H1 (cell line): Measurements from ENCODE around the gene SIX5. TPM values are rescaled to one million over a fixed set of nuclear protein-coding genes. Genes with fewer than 3 reads are reported as not detected.

Source experiments
- BRCA1 ChIP-seq: IDR thresholded peaks from 2 replicates; pipeline ENCODE4 v1.6.1; 2012; ENCODE audit warnings: low read depth, low read length, improper control_type of control experiment
- GABPA ChIP-seq: IDR thresholded peaks from 2 replicates; pipeline ENCODE4 v1.6.1; 2011; ENCODE audit warnings: mild to moderate bottlenecking, low read length, moderate library complexity, borderline replicate concordance; ENCODE audit not compliant: insufficient read depth
- JUN ChIP-seq: IDR thresholded peaks from 2 replicates; pipeline ENCODE4 v1.6.1; 2011; ENCODE audit warnings: low read depth, mild to moderate bottlenecking, improper control_type of control experiment, low read length
- KDM4A ChIP-seq: IDR thresholded peaks from one replicate; pipeline ENCODE4 v1.7.1; 2012; ENCODE audit warnings: low read depth, mild to moderate bottlenecking, moderate library complexity, low read length, inconsistent platforms; ENCODE audit not compliant: severe bottlenecking
- RFX5 ChIP-seq: IDR thresholded peaks from 2 replicates; pipeline ENCODE4 v1.6.1; 2011; ENCODE audit warnings: low read depth, low read length, improper control_type of control experiment, borderline replicate concordance
- TAF1 ChIP-seq: IDR thresholded peaks from 2 replicates; pipeline ENCODE4 v1.6.1; 2011; ENCODE audit warnings: mild to moderate bottlenecking, low read depth, low read length
- polyA plus RNA-seq, 7 experiments: library from polyadenylated mRNA; depleted of rRNA in 3 of 7; stranded (reverse) in 5 of 7; unstranded in 2 of 7; fragments of >200 nt in 5 of 7; fragments of 200-250 nt in 2 of 7; gene quantifications; 1 replicate in 5 of 7; 2 replicates in 1 of 7; 4 replicates in 1 of 7; pipeline versions ENCODE4 v1.2.1 to v1.2.3, GENCODE V29; 2011 to 2013; ENCODE audit warnings: missing spikeins in 2 of 7, mixed read lengths in 2 of 7
- total RNA-seq: library from RNA; stranded (reverse); fragmentation: NEBNext Ultra II Directional; extraction: Animal tissue kit (Norgen Biotek cat#: 25700); gene quantifications from 2 replicates; pipeline ENCODE4 v1.2.1, GENCODE V29; 2021

SIX5 gene
- total and polyA plus RNA-seq, 2 of the 8 experiments (the other 6 are each of a cell fraction or from before 2014, with no cell fraction given): 20.9 to 24.2 TPM

GRCh38 chr19:45765702-45766295, 3.3 kb downstream of the SIX5 start (continued):
- TF ChIP-seq BRCA1 (no peak), TAF1 (no peak), RFX5 (no peak), JUN (no peak), GABPA (no peak), KDM4A (no peak)
